Uterus (tissue), 2 donors: Measurements from ENCODE around the gene MAP2K2.

Source experiments
- CTCF ChIP-seq, 4 experiments: fragments of 200-600 bp in 2 of 4; fragments of 450-650 bp in 2 of 4; sonication (generic) in 2 of 4; IDR thresholded peaks; one replicate each; pipeline ENCODE4 v1.5.1; 2016 to 2019; ENCODE audit warnings: antibody characterized with exemption in 4 of 4, mild to moderate bottlenecking in 2 of 4, moderate library complexity in 1 of 4
- POLR2A ChIP-seq, 2 donors: fragments of 450-650 bp; IDR thresholded peaks; one replicate each; pipeline ENCODE4 v1.6.1; 2016; ENCODE audit warnings: antibody characterized with exemption in 2 of 2, mild to moderate bottlenecking in 1 of 2, moderate library complexity in 1 of 2

DNA sequence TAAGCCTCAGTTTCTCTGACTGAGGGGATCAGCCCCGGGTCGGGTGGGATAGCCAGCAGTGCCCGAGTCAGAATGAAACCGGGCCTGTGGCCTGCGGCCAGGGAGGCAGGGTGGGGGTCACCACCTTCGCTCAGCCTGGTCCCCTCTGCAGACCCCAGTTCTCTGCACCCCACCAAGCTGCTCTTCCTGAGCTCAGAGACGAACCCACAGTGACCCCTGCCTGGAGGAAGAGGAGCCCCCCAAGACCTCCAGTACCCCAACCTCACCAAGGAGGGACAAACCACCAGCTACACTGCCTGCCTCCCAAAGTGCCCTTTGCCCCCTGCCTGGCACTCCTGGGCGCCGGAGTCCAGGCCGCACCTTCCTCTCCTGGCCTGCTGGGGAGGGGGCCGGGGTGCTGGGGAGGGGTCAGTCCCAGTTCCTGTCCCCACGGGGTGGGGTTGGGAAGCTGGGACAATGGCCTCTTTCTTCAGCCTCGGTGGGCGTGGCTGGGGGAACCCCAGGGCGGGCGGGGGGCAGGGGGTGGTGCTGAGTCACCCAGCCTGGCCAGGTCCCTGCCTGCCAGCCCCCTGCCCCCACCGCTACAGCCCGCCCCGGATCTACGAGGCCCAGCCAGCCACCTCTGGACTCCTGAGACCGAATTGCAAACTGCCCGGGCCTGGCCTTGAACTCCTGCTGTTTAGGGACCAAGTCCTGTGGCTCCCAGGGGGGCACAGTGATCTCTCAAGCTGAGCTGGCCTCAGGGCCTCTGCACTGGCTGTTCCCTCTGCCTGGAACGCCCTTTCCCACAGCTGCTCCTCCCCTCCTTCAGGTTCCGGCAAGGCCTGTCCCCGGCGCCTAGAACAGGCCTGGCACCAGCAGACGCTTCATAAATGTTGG lies 71.6 kb downstream of the MAP2K2 start:
- TF ChIP-seq CTCF (IDR thresholded peaks at IDR 0.05) (no peak), POLR2A (IDR thresholded peaks at IDR 0.05) (no peak)
